Uterus (tissue), 4 donors: ENCODE results near the gene CBR4. TPM values are rescaled to one million over a fixed set of nuclear protein-coding genes. Genes with fewer than 3 reads are reported as not detected.

Source experiments
- DNase-seq, 2 donors: peaks; one replicate each; pipeline ENCODE4 v3.0.0-alpha.2; 2019 to 2020
- H3K27ac ChIP-seq, 2 donors: fragments of 200-600 bp; sonication (generic); 1 replicate in 1 of 2; 2 replicates in 1 of 2; pipeline ENCODE4 v1.5.1; 2016 to 2018
- H3K27me3 ChIP-seq, 2 donors: fragments of 200-600 bp; sonication (generic); one replicate each; pipeline ENCODE4 v1.5.1; 2018 to 2019; ENCODE audit warnings: control low read depth in 1 of 2
- H3K36me3 ChIP-seq, 2 donors: fragments of 200-600 bp; sonication (generic); one replicate each; pipeline ENCODE4 v1.5.1; 2019; ENCODE audit warnings: control low read depth in 1 of 2
- H3K4me1 ChIP-seq, 2 donors: fragments of 200-600 bp; sonication (generic); one replicate each; pipeline ENCODE4 v1.5.1; 2018 to 2019; ENCODE audit warnings: control low read depth in 1 of 2
- H3K4me3 ChIP-seq, 2 donors: fragments of 200-600 bp; sonication (generic); 1 replicate in 1 of 2; 2 replicates in 1 of 2; pipeline ENCODE4 v1.5.1; 2018 to 2019; ENCODE audit warnings: mild to moderate bottlenecking in 1 of 2
- H3K9me3 ChIP-seq, 2 donors: fragments of 200-600 bp; sonication (generic); one replicate each; pipeline ENCODE4 v1.5.1; 2019; ENCODE audit warnings: control low read depth in 1 of 2
- POLR2A ChIP-seq, 2 donors: fragments of 450-650 bp; IDR thresholded peaks; one replicate each; pipeline ENCODE4 v1.6.1; 2016; ENCODE audit warnings: antibody characterized with exemption in 2 of 2, mild to moderate bottlenecking in 1 of 2, moderate library complexity in 1 of 2
- intact Hi-C: fragments of 100-400 bp; cut with DNase I; formaldehyde crosslinking; loops from one replicate; pipeline ENCODE4 v1.15.1; 2023; ENCODE audit warnings: low total_unique reads
- small RNA-seq: library from RNA; depleted of rRNA; stranded (forward); fragments of <200 nt; gene quantifications from one replicate; pipeline ENCODE3, GENCODE V24; 2016
- total RNA-seq, 4 donors: library from RNA; depleted of rRNA in 3 of 4; stranded (reverse); fragments of >200 nt in 3 of 4; gene quantifications; one replicate each; pipeline versions ENCODE4 v1.1.0 to v1.2.4, GENCODE V29; 2014 to 2023
- TF ChIP-seq, protein P1 (sequence below), 4 experiments: fragments of 200-600 bp in 2 of 4; fragments of 450-650 bp in 2 of 4; sonication (generic) in 2 of 4; IDR thresholded peaks; one replicate each; pipeline ENCODE4 v1.5.1; 2016 to 2019; ENCODE audit warnings: antibody characterized with exemption in 4 of 4, mild to moderate bottlenecking in 2 of 4, moderate library complexity in 1 of 4
- donor health status: DM: yes; HTN: yes; CAD: no.

The CBR4 gene
- total RNA-seq, 4 donors from 2014 or later, result 9.0 to 40.8 (median 21.6) TPM

DNA sequence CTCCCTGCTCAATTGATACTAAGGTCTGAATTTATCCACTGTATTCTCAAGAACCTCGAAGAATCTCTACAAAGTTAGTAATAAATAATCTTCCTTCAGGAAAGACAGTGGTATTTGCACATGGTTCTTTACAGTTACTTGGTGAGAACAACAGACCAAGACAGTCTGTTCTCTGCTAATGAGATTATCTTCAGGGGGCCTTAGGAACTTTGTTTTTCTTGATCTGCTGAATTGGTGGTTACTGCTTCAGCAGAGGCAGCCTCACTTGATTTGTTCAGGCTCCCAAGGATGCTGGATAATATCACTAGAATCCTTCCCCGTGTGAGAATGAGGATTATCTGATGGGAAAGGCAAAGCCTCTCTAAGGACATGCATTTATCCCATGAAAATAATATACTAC is 64.8 kb downstream of the CBR4 start:
- Histone ChIP-seq H3K4me1 (no peaks in the 10 kb centered on the region), H3K9me3 (no peaks in the 10 kb centered on the region), H3K27me3 (no peaks in the 10 kb centered on the region), H3K36me3 (no peaks in the 10 kb centered on the region), H3K4me3 (no peak overlapping the region), H3K27ac (no peak overlapping the region)
- intact Hi-C loops, result no loop called here
- no peak for DNase-seq
- TF ChIP-seq POLR2A (IDR thresholded peaks at IDR 0.05), result no peak
- TF ChIP-seq, protein P1, sequence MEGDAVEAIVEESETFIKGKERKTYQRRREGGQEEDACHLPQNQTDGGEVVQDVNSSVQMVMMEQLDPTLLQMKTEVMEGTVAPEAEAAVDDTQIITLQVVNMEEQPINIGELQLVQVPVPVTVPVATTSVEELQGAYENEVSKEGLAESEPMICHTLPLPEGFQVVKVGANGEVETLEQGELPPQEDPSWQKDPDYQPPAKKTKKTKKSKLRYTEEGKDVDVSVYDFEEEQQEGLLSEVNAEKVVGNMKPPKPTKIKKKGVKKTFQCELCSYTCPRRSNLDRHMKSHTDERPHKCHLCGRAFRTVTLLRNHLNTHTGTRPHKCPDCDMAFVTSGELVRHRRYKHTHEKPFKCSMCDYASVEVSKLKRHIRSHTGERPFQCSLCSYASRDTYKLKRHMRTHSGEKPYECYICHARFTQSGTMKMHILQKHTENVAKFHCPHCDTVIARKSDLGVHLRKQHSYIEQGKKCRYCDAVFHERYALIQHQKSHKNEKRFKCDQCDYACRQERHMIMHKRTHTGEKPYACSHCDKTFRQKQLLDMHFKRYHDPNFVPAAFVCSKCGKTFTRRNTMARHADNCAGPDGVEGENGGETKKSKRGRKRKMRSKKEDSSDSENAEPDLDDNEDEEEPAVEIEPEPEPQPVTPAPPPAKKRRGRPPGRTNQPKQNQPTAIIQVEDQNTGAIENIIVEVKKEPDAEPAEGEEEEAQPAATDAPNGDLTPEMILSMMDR (IDR thresholded peaks at IDR 0.05), result no peak

DNA sequence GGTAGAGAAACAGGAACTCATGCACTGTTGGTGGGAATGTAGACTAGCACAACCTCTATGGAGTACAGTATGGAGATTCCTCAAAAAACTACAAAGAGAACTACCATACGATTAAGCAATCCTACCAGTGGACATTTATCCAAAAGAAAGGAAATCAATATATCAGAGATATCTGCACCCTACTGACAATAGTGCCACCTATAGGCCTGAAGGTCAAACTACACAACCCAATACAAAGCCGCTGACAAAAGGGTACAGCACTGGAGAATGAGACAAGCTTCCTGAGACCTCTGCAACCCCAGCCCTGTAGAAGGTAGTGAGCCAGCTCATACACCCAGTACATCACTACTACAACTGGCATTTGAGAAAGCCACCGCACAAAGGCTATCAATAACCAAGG is 67.1 kb downstream of the CBR4 start:
- Histone ChIP-seq H3K27ac (no peak overlapping the region), H3K27me3 (no peaks in the 10 kb centered on the region), H3K9me3 (peaks cover 0 to 4% of the 10 kb centered on the region in 2 donors), H3K4me1 (no peaks in the 10 kb centered on the region), H3K36me3 (no peaks in the 10 kb centered on the region), H3K4me3 (no peak overlapping the region)
- DNase-seq, result no peak
- TF ChIP-seq POLR2A (IDR thresholded peaks at IDR 0.05), result no peak
- TF ChIP-seq, protein P1 (IDR thresholded peaks at IDR 0.05), result peak in 1 of 4 experiments; percentile 21
- intact Hi-C loops, result no loop called here

Small RNA genes lying within 50 kb of the gene (small RNA-seq; reads per million reads assigned to genes)
- 2.1 reads per million, percentile 76 among the genes with 10 or more reads in this experiment for gene RNY4P17
